Occipital lobe (tissue), 2 donors: ENCODE data around the gene USP17L5. TPM values are rescaled to one million over a fixed set of nuclear protein-coding genes. Genes with fewer than 3 reads are reported as not detected.
"Not testable (repeated sequence)": the region's sequence is repeated elsewhere in the genome, so short reads cannot be mapped to it uniquely, and the experiment has no call there.

Experiments
- DNase-seq: peaks from one replicate; lab custom pipeline; 2025; lab: John Stamatoyannopoulos, UW
- total RNA-seq: library from RNA; depleted of rRNA; stranded (reverse); fragments of >200 nt; gene quantifications from one replicate; pipeline ENCODE4 v1.2.3, GENCODE V29; 2014

Gene USP17L5, protein sequence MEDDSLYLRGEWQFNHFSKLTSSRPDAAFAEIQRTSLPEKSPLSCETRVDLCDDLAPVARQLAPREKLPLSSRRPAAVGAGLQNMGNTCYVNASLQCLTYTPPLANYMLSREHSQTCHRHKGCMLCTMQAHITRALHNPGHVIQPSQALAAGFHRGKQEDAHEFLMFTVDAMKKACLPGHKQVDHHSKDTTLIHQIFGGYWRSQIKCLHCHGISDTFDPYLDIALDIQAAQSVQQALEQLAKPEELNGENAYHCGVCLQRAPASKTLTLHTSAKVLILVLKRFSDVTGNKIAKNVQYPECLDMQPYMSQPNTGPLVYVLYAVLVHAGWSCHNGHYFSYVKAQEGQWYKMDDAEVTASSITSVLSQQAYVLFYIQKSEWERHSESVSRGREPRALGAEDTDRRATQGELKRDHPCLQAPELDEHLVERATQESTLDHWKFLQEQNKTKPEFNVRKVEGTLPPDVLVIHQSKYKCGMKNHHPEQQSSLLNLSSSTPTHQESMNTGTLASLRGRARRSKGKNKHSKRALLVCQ
- not detected for total RNA-seq

DNA sequence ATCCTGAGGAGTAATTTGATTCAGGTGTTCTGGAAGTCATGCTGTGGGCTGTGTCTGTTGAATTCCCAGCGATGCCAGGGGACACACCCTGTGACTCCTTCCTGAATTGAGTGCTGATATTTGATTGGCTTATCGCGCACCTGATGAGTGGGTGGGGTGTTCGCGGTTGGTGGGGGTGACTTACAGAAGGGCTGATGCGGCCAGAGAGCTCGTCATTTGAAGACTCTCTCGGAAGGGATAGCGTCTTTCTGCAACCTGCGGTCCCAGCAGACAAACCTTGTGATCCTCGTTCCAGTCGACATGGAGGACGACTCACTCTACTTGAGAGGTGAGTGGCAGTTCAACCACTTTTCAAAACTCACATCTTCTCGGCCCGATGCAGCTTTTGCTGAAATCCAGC, at the start of gene USP17L5:
USP17L5 (plus strand) TSS at position 301 of the 400 bp plus-strand sequence; CDS start at position 301, 0 bp downstream.
- DNase-seq = not testable (repeated sequence)

DNA sequence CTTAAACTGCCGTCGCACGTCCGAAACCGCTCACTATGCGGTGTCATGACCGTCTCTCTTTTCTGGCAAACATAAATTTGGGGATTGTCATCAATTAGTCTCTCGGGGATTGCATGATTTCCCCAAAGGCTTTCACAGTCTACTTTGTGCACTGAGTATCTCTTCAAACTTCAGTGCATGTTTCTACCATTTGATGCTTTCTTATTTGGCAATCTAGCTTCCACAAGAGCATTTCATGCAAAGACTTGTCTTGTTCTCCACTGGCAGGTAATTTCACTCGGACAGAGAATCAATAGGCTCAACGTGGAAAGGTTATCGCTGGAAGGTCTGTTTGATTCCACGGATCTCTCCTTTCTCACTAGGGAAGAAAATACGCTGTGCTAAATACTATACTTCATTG, 15.0 kb upstream of the USP17L5 start:
- not testable (repeated sequence) for DNase-seq

DNA sequence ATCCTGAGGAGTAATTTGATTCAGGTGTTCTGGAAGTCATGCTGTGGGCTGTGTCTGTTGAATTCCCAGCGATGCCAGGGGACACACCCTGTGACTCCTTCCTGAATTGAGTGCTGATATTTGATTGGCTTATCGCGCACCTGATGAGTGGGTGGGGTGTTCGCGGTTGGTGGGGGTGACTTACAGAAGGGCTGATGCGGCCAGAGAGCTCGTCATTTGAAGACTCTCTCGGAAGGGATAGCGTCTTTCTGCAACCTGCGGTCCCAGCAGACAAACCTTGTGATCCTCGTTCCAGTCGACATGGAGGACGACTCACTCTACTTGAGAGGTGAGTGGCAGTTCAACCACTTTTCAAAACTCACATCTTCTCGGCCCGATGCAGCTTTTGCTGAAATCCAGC, 14.3 kb upstream of the USP17L5 start, which contains the start of gene USP17L24:
USP17L24 (plus strand) TSS at position 301 of the 400 bp plus-strand sequence; CDS start at position 301, 0 bp downstream.
- DNase-seq = not testable (repeated sequence)

DNA sequence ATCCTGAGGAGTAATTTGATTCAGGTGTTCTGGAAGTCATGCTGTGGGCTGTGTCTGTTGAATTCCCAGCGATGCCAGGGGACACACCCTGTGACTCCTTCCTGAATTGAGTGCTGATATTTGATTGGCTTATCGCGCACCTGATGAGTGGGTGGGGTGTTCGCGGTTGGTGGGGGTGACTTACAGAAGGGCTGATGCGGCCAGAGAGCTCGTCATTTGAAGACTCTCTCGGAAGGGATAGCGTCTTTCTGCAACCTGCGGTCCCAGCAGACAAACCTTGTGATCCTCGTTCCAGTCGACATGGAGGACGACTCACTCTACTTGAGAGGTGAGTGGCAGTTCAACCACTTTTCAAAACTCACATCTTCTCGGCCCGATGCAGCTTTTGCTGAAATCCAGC, 9.6 kb upstream of the USP17L5 start, which contains the start of gene USP17L25:
USP17L25 (plus strand) TSS at position 301 of the 400 bp plus-strand sequence; CDS start at position 301, 0 bp downstream.
- DNase-seq = not testable (repeated sequence)

DNA sequence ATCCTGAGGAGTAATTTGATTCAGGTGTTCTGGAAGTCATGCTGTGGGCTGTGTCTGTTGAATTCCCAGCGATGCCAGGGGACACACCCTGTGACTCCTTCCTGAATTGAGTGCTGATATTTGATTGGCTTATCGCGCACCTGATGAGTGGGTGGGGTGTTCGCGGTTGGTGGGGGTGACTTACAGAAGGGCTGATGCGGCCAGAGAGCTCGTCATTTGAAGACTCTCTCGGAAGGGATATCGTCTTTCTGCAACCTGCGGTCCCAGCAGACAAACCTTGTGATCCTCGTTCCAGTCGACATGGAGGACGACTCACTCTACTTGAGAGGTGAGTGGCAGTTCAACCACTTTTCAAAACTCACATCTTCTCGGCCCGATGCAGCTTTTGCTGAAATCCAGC, 4.8 kb upstream of the USP17L5 start, which contains the start of gene USP17L26:
USP17L26 (plus strand) TSS at position 301 of the 400 bp plus-strand sequence; CDS start at position 301, 0 bp downstream.
- DNase-seq = not testable (repeated sequence)

DNA sequence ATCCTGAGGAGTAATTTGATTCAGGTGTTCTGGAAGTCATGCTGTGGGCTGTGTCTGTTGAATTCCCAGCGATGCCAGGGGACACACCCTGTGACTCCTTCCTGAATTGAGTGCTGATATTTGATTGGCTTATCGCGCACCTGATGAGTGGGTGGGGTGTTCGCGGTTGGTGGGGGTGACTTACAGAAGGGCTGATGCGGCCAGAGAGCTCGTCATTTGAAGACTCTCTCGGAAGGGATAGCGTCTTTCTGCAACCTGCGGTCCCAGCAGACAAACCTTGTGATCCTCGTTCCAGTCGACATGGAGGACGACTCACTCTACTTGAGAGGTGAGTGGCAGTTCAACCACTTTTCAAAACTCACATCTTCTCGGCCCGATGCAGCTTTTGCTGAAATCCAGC, 4.6 kb downstream of the USP17L5 start, which contains the start of gene USP17L27:
USP17L27 (plus strand) TSS at position 301 of the 400 bp plus-strand sequence; CDS start at position 301, 0 bp downstream.
- not testable (repeated sequence) for DNase-seq

DNA sequence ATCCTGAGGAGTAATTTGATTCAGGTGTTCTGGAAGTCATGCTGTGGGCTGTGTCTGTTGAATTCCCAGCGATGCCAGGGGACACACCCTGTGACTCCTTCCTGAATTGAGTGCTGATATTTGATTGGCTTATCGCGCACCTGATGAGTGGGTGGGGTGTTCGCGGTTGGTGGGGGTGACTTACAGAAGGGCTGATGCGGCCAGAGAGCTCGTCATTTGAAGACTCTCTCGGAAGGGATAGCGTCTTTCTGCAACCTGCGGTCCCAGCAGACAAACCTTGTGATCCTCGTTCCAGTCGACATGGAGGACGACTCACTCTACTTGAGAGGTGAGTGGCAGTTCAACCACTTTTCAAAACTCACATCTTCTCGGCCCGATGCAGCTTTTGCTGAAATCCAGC, 9.4 kb downstream of the USP17L5 start, which contains the start of gene USP17L28:
USP17L28 (plus strand) TSS at position 301 of the 400 bp plus-strand sequence; CDS start at position 301, 0 bp downstream.
- DNase-seq = not testable (repeated sequence)

DNA sequence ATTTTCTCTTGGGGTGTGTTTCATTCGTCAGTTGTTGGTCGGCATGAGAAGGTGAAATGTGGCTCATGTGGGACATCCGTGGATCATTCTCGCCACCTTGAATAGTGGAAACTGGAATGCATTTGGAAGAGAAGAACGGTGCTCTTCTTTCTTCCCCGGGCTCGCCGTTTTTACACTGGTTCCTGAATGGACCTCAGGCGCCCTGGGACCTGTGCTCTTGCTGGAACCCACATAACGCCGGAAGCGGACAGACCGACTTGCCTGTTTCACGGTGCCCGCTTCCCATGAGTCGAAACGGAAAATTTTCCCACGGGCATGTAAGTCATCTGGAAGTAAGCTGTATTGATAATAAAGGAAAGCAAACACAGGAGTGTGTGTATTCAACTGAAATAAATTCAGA, 11.7 kb downstream of the USP17L5 start:
- not testable (repeated sequence) for DNase-seq

DNA sequence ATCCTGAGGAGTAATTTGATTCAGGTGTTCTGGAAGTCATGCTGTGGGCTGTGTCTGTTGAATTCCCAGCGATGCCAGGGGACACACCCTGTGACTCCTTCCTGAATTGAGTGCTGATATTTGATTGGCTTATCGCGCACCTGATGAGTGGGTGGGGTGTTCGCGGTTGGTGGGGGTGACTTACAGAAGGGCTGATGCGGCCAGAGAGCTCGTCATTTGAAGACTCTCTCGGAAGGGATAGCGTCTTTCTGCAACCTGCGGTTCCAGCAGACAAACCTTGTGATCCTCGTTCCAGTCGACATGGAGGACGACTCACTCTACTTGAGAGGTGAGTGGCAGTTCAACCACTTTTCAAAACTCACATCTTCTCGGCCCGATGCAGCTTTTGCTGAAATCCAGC, 14.1 kb downstream of the USP17L5 start, which contains the start of gene USP17L29:
USP17L29 (plus strand) TSS at position 301 of the 400 bp plus-strand sequence; CDS start at position 301, 0 bp downstream.
- not testable (repeated sequence) for DNase-seq

DNA sequence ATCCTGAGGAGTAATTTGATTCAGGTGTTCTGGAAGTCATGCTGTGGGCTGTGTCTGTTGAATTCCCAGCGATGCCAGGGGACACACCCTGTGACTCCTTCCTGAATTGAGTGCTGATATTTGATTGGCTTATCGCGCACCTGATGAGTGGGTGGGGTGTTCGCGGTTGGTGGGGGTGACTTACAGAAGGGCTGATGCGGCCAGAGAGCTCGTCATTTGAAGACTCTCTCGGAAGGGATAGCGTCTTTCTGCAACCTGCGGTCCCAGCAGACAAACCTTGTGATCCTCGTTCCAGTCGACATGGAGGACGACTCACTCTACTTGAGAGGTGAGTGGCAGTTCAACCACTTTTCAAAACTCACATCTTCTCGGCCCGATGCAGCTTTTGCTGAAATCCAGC, 23.6 kb downstream of the USP17L5 start, which contains the start of gene USP17L30:
USP17L30 (plus strand) TSS at position 301 of the 400 bp plus-strand sequence; CDS start at position 301, 0 bp downstream.
- not testable (repeated sequence) for DNase-seq

DNA sequence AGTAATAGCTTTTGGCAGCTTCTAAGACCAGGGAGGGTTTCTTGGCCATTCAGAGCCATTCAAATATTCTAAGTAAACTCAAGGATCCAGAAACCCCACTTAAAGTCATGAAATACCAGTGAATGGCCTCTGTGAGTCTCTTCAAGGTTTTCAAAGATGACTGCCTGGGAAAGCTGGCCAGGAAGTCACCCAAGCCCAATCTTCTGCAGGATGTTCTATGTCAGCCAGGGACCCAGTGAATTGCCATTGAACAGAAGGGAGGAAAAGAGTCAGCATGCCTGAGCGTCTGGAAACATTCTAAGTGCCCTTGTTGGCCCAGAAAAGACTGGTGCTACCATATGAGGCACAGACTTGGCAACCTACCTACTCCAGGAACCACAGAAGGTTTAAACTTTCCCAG, 40.7 kb downstream of the USP17L5 start:
- DNase-seq = not testable (repeated sequence)

DNA sequence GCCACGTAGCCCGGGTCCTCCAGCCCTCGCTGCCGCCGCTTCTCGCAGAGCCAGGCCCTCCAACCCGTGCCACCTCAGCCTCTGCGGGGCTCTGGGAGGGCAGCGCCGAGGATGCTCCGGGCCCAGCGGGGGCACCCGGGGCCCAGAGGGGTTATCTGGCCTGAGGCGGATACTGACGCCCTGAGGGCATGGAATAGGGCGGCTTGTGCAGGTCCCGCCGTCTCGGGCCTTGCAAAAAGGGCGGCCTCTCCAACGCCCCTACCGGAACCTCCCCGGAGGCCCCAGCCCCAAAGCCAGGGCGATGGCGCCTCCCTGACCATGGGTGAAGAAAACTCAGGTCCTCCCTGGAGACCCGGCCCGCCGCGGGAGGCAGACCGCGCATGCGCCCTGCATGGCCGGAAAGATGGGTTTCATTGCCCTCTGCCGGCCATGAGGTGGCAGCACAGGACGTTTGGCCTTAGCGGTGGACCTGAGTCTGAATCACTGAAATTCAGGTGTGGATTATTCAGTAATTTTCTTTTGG, 41.9 kb downstream of the USP17L5 start:
- DNase-seq = not testable (repeated sequence)

DNA sequence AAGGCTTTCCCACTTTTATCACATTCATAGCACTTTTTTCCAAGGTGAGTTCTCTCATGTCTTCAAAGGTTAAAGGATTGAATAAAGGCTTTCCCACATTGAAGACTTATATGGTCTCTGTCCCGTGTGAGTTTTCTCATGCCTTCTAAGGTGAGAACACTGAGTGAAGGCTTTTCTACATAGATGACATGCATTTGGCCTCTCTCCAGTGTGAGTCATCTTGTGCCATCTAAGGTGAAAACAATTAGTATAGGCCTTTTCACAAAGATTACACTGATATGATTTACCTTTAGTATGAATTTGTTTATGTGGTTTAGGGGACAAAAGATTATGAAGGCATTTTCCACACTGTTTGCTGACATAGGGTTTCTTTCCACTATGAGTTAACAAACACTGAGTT, 44.9 kb downstream of the USP17L5 start:
- no peak for DNase-seq

DNA sequence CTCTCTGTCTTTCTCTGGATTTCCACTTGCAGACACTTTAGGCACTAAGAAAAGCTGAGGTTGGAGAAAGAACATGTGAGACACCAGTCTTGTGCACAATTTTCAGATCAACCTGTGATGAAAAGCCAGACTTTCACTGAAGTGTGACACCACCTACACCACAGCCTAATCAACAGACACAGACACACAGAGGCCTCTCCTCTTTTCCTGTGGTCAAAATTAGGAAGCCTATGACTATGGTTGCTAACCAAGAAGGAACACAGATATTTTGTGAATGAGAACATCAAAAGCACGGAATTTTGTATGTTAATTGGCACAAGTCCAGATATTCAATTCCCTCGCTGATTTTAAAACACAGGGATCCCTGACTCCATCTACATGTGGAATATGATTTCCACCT, 49.8 kb downstream of the USP17L5 start:
- DNase-seq = not testable (repeated sequence)

Other genes starting within 250 kb of the USP17L5 start
- gene FAM90A26, start 169.0 kb upstream of the USP17L5 start, total RNA-seq = not detected
- gene USP17L10, start 128.7 kb upstream of the USP17L5 start, total RNA-seq = not detected
- gene USP17L11, start 124.0 kb upstream of the USP17L5 start, total RNA-seq = not detected
- not detected for gene USP17L12, start 119.3 kb upstream of the USP17L5 start, total RNA-seq
- not detected for gene USP17L13, start 114.5 kb upstream of the USP17L5 start, total RNA-seq
- gene USP17L15, start 105.0 kb upstream of the USP17L5 start, total RNA-seq = not detected
- gene USP17L17, start 95.5 kb upstream of the USP17L5 start, total RNA-seq = not detected
- gene USP17L18, start 90.8 kb upstream of the USP17L5 start, total RNA-seq = not detected
- gene USP17L19, start 86.0 kb upstream of the USP17L5 start, total RNA-seq = not detected
- gene USP17L20, start 81.3 kb upstream of the USP17L5 start, total RNA-seq = not detected
- gene USP17L21, start 76.5 kb upstream of the USP17L5 start, total RNA-seq = not detected
- not detected for gene USP17L22, start 71.8 kb upstream of the USP17L5 start, total RNA-seq
- not detected for gene USP17L24, start 14.2 kb upstream of the USP17L5 start, total RNA-seq
- not detected for gene USP17L25, start 9.5 kb upstream of the USP17L5 start, total RNA-seq
- gene USP17L26, start 4.7 kb upstream of the USP17L5 start, total RNA-seq = not detected
- not detected for gene USP17L27, start 4.7 kb downstream of the USP17L5 start, total RNA-seq
- not detected for gene USP17L28, start 9.5 kb downstream of the USP17L5 start, total RNA-seq
- gene USP17L29, start 14.2 kb downstream of the USP17L5 start, total RNA-seq = not detected
- not detected for gene USP17L30, start 23.7 kb downstream of the USP17L5 start, total RNA-seq
- not detected for gene DEFB131A, start 105.0 kb downstream of the USP17L5 start, total RNA-seq